ENCODE results near the gene BARD1. TPM values are rescaled to one million over a fixed set of nuclear protein-coding genes. Genes with fewer than 3 reads are reported as not detected.

Gene BARD1
- total RNA-seq, 1 donor from 2014 or later, result 13.9 TPM

GRCh38 chr2:214843823-214844222 lies 34.3 kb upstream of the BARD1 start:
- Mint-ChIP-seq H3K36me3 (ENCODE audit: low read depth, unreplicated experiment) (peaks cover 4% of the 10 kb centered on the region), H3K4me1 (ENCODE audit: low read depth, unreplicated experiment) (no peaks in the 10 kb centered on the region), H3K9me3 (ENCODE audit: unreplicated experiment) (no peaks in the 10 kb centered on the region), H3K4me3 (ENCODE audit: unreplicated experiment) (no peak overlapping the region), H3K27ac (ENCODE audit: unreplicated experiment) (no peak overlapping the region), H3K27me3 (ENCODE audit: low read depth, unreplicated experiment) (no peaks in the 10 kb centered on the region)
- DNase-seq (ENCODE audit: low read depth) (no peak), FAIRE-seq (no peak)
- Histone ChIP-seq H4K20me1 (ENCODE audit: insufficient read depth, low read length) (no peaks in the 10 kb centered on the region), H3K79me2 (ENCODE audit: insufficient read depth, low read length) (no peaks in the 10 kb centered on the region), H3K9me3 (ENCODE audit: insufficient read depth, low read depth, low read length) (no peaks in the 10 kb centered on the region), H3K4me1 (ENCODE audit: insufficient read depth, low read length) (no peaks in the 10 kb centered on the region), H3K27me3 (ENCODE audit: insufficient read depth, low read length) (no peaks in the 10 kb centered on the region), H3K9ac (ENCODE audit: low read length) (no peak overlapping the region), H3K27ac (ENCODE audit: low read depth, low read length) (no peak overlapping the region), H3K4me2 (ENCODE audit: low read length) (no peak overlapping the region), H2AFZ (ENCODE audit: low read depth, low read length) (no peak overlapping the region), H3K36me3 (ENCODE audit: insufficient read depth, low read length) (no peaks in the 10 kb centered on the region), H3K4me3 (ENCODE audit: insufficient read depth, low read depth, low read length) (no peak overlapping the region)
- no peak for TF ChIP-seq CTCF (IDR thresholded peaks at IDR 0.05; ENCODE audit: insufficient read depth, low read depth, low read length)
- TF ChIP-seq EZH2 (IDR thresholded peaks at IDR 0.05; ENCODE audit: insufficient read depth, low read length), result no peak

GRCh38 chr2:214839464-214839863 lies 30.0 kb upstream of the BARD1 start:
- H3K36me3 ChIP-seq (ENCODE audit: insufficient read depth, low read length), result no peaks in the 10 kb centered on the region
- H2AFZ ChIP-seq (ENCODE audit: low read depth, low read length), result no peak overlapping the region
- H3K36me3 Mint-ChIP-seq (ENCODE audit: low read depth, unreplicated experiment), result peaks cover 4% of the 10 kb centered on the region
- H3K9me3 Mint-ChIP-seq (ENCODE audit: unreplicated experiment), result no peaks in the 10 kb centered on the region
- H3K9me3 ChIP-seq (ENCODE audit: insufficient read depth, low read depth, low read length), result no peaks in the 10 kb centered on the region
- FAIRE-seq (no peak), DNase-seq (ENCODE audit: low read depth) (no peak)
- no peaks in the 10 kb centered on the region for H3K4me1 ChIP-seq (ENCODE audit: insufficient read depth, low read length)
- no peak overlapping the region for H3K27ac Mint-ChIP-seq (ENCODE audit: unreplicated experiment)
- H4K20me1 ChIP-seq (ENCODE audit: insufficient read depth, low read length), result no peaks in the 10 kb centered on the region
- H3K4me2 ChIP-seq (ENCODE audit: low read length), result no peak overlapping the region
- H3K4me3 Mint-ChIP-seq (ENCODE audit: unreplicated experiment), result no peak overlapping the region
- no peak overlapping the region for H3K4me3 ChIP-seq (ENCODE audit: insufficient read depth, low read depth, low read length)
- H3K9ac ChIP-seq (ENCODE audit: low read length), result no peak overlapping the region
- no peaks in the 10 kb centered on the region for H3K4me1 Mint-ChIP-seq (ENCODE audit: low read depth, unreplicated experiment)
- no peak overlapping the region for H3K27ac ChIP-seq (ENCODE audit: low read depth, low read length)
- no peaks in the 10 kb centered on the region for H3K79me2 ChIP-seq (ENCODE audit: insufficient read depth, low read length)
- H3K27me3 ChIP-seq (ENCODE audit: insufficient read depth, low read length), result no peaks in the 10 kb centered on the region
- H3K27me3 Mint-ChIP-seq (ENCODE audit: low read depth, unreplicated experiment), result no peaks in the 10 kb centered on the region
- no peak for TF ChIP-seq EZH2 (IDR thresholded peaks at IDR 0.05; ENCODE audit: insufficient read depth, low read length)
- TF ChIP-seq CTCF (IDR thresholded peaks at IDR 0.05; ENCODE audit: insufficient read depth, low read depth, low read length), result no peak

- Histone ChIP-seq H3K79me2 (ENCODE audit: insufficient read depth, low read length) (no peaks in the 10 kb centered on the region), H3K9me3 (ENCODE audit: insufficient read depth, low read depth, low read length) (no peaks in the 10 kb centered on the region), H2AFZ (ENCODE audit: low read depth, low read length) (no peak overlapping the region), H3K36me3 (ENCODE audit: insufficient read depth, low read length) (no peaks in the 10 kb centered on the region), H3K4me1 (ENCODE audit: insufficient read depth, low read length) (no peaks in the 10 kb centered on the region), H3K4me3 (ENCODE audit: insufficient read depth, low read depth, low read length) (no peak overlapping the region), H3K9ac (ENCODE audit: low read length) (no peak overlapping the region), H3K27me3 (ENCODE audit: insufficient read depth, low read length) (no peaks in the 10 kb centered on the region), H3K27ac (ENCODE audit: low read depth, low read length) (no peak overlapping the region), H3K4me2 (ENCODE audit: low read length) (no peak overlapping the region), H4K20me1 (ENCODE audit: insufficient read depth, low read length) (no peaks in the 10 kb centered on the region)
- Mint-ChIP-seq H3K27me3 (ENCODE audit: low read depth, unreplicated experiment) (no peaks in the 10 kb centered on the region), H3K4me1 (ENCODE audit: low read depth, unreplicated experiment) (no peaks in the 10 kb centered on the region), H3K36me3 (ENCODE audit: low read depth, unreplicated experiment) (peaks cover 4% of the 10 kb centered on the region), H3K9me3 (ENCODE audit: unreplicated experiment) (no peaks in the 10 kb centered on the region), H3K4me3 (ENCODE audit: unreplicated experiment) (no peak overlapping the region), H3K27ac (ENCODE audit: unreplicated experiment) (no peak overlapping the region)
- DNase-seq (ENCODE audit: low read depth) (no peak), FAIRE-seq (no peak)
- TF ChIP-seq EZH2 (IDR thresholded peaks at IDR 0.05; ENCODE audit: insufficient read depth, low read length), result no peak
- TF ChIP-seq CTCF (IDR thresholded peaks at IDR 0.05; ENCODE audit: insufficient read depth, low read depth, low read length), result no peak
Observed at GRCh38 chr2:214837466-214837865, 28.0 kb upstream of the BARD1 start.

All from astrocyte (in vitro differentiated cells and primary cell).